GM23338 (cell line): ENCODE measurements around the gene RHOA. TPM values are rescaled to one million over a fixed set of nuclear protein-coding genes. Genes with fewer than 3 reads are reported as not detected.

Experiments used
- ETS1 ChIP-seq: IDR thresholded peaks from 2 replicates; pipeline ENCODE4 v1.6.1; 2016; ENCODE audit warnings: antibody characterized with exemption
- JUNB ChIP-seq: IDR thresholded peaks from one replicate; pipeline ENCODE4 v1.6.1; 2016; ENCODE audit warnings: antibody characterized with exemption; ENCODE audit not compliant: unreplicated experiment
- POLR2AphosphoS5 ChIP-seq: IDR thresholded peaks from 2 replicates; pipeline ENCODE4 v1.6.1; 2016; ENCODE audit warnings: antibody characterized with exemption, low read depth
- STAT1 ChIP-seq: IDR thresholded peaks from one replicate; pipeline ENCODE4 v1.6.1; 2016; ENCODE audit warnings: antibody characterized with exemption; ENCODE audit not compliant: unreplicated experiment
- ZNF462 ChIP-seq: fragments of 250-450 bp; sonication (Bioruptor Pico); IDR thresholded peaks from 2 replicates; pipeline ENCODE4 v1.5.0; 2020; ENCODE audit warnings: mild to moderate bottlenecking, moderate library complexity
- polyA plus RNA-seq: library from polyadenylated mRNA; unstranded; fragments of >200 nt; fragmentation: Nextera tagmentation; extraction: Ambion mirVana; gene quantifications from 2 replicates; pipeline ENCODE4 v1.2.1, GENCODE V29; 2016
- total RNA-seq: library from RNA; depleted of rRNA; stranded (reverse); fragments of >200 nt; shearing (Covaris generic); gene quantifications from 2 replicates; pipeline ENCODE4 v1.2.3, GENCODE V29; 2014
- TF ChIP-seq, protein P1 (sequence below): IDR thresholded peaks from one replicate; pipeline ENCODE4 v1.6.1; 2018; ENCODE audit warnings: antibody characterized with exemption; ENCODE audit not compliant: unreplicated experiment

Gene RHOA
- total and polyA plus RNA-seq, 2 experiments from 2014 or later = 248 to 373 TPM

DNA sequence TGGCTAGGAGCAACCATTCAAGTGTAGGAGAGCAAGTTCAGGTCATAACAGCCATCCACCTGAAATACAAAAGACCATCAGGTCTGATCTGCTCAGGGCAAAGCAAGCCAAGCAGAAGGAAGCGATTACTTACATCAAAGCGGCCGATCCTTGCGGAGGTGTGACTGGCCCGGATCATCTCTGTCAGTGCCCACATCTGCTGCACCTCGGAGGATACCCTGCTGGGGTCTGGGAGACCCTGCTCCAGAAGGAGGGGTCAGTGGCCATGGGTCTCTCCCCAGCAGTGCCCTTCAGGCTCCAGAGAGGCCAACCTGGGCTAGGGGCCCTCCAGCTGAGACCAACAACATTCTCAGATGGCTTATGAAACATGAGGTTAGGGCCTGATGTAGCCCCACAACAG lies 13.0 kb upstream of the RHOA start (continued):
- no peak for TF ChIP-seq ZNF462
- TF ChIP-seq, protein P1, sequence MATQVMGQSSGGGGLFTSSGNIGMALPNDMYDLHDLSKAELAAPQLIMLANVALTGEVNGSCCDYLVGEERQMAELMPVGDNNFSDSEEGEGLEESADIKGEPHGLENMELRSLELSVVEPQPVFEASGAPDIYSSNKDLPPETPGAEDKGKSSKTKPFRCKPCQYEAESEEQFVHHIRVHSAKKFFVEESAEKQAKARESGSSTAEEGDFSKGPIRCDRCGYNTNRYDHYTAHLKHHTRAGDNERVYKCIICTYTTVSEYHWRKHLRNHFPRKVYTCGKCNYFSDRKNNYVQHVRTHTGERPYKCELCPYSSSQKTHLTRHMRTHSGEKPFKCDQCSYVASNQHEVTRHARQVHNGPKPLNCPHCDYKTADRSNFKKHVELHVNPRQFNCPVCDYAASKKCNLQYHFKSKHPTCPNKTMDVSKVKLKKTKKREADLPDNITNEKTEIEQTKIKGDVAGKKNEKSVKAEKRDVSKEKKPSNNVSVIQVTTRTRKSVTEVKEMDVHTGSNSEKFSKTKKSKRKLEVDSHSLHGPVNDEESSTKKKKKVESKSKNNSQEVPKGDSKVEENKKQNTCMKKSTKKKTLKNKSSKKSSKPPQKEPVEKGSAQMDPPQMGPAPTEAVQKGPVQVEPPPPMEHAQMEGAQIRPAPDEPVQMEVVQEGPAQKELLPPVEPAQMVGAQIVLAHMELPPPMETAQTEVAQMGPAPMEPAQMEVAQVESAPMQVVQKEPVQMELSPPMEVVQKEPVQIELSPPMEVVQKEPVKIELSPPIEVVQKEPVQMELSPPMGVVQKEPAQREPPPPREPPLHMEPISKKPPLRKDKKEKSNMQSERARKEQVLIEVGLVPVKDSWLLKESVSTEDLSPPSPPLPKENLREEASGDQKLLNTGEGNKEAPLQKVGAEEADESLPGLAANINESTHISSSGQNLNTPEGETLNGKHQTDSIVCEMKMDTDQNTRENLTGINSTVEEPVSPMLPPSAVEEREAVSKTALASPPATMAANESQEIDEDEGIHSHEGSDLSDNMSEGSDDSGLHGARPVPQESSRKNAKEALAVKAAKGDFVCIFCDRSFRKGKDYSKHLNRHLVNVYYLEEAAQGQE = no peak
- TF ChIP-seq ETS1 = no peak
- no peak for TF ChIP-seq JUNB
- TF ChIP-seq POLR2AphosphoS5 = no peak
- no peak for TF ChIP-seq STAT1
